ENCODE data around the gene PCF11.
"Not testable (repeated sequence)": the region's sequence is repeated elsewhere in the genome, so short reads cannot be mapped to it uniquely, and the experiment has no call there.

The PCF11 gene

GRCh38 chr11:83192606-83193245, 35.8 kb downstream of the PCF11 start:
- peak; percentile 17 for DNase-seq (ENCODE audit: low read depth)

- peak; percentile 97 for DNase-seq (ENCODE audit: low read depth)
Measured at GRCh38 chr11:83193315-83194280, 36.7 kb downstream of the PCF11 start, which contains the start of gene ANKRD42. Gene ANKRD42, plus strand, starts transcription at chr11:83193712. Its CDS starts 959 bp downstream, at chr11:83194671.

GRCh38 chr11:83194281-83195142, 37.6 kb downstream of the PCF11 start:
- peak; percentile 86 for DNase-seq (ENCODE audit: low read depth)

GRCh38 chr11:83195143-83195466, 38.2 kb downstream of the PCF11 start:
- DNase-seq (ENCODE audit: low read depth) = peak; percentile 22

GRCh38 chr11:83195649-83196048, 38.7 kb downstream of the PCF11 start:
- no peak for DNase-seq (ENCODE audit: low read depth)

- DNase-seq (ENCODE audit: low read depth) = no peak
Measured at GRCh38 chr11:83200035-83200434, 43.1 kb downstream of the PCF11 start.

DNA sequence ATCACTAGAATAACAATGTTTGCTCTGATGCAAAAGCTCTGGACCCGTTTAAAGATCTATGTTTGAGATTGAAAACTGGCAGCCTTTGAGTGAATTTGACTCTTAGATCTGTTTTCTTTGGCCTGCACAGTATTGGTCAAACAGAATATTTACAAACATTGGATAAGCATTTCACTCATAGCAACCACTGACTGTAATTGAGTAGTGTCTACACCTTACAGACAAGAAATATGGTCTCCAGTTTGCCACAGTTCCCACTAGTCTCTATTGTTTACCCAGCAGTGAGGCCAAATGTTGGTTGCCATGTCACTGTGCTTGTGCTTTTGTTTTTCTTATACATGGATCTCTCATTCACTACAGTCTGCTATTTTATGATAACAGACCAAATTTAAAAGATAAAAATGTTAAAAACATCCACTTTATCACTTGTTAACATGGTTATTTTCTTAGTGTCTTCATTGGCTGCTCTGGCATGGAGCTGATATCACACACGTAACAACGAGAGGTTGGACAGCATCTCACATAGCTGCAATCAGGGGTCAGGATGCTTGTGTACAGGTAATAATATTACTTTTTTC, 48.8 kb downstream of the PCF11 start:
- DNase-seq (ENCODE audit: low read depth) = no peak

DNA sequence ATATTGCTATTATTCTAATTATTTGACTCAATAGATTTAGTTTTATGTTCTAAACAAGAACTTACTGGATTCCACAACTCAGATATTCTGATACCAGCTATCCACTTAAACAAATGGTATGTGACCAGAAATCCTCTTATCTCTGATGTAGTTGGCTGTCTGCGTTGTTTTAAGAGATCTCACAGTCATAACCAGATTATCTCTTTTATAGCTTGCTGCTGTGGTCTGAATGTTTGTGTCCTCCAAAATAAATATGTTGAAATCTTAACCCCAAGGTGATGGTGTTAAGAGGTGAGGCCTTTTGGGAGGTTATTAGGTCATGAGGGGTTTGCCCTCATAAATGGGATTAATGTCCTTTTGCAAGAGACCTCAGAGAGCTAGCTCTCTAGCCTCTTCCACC, 49.3 kb downstream of the PCF11 start:
- DNase-seq (ENCODE audit: low read depth) = no peak

GRCh38 chr11:83206771-83207382, 49.9 kb downstream of the PCF11 start:
- not testable (repeated sequence) for DNase-seq (ENCODE audit: low read depth)

GRCh38 chr11:83219095-83219494, 62.2 kb downstream of the PCF11 start:
- DNase-seq (ENCODE audit: low read depth) = peak; percentile 6

DNA sequence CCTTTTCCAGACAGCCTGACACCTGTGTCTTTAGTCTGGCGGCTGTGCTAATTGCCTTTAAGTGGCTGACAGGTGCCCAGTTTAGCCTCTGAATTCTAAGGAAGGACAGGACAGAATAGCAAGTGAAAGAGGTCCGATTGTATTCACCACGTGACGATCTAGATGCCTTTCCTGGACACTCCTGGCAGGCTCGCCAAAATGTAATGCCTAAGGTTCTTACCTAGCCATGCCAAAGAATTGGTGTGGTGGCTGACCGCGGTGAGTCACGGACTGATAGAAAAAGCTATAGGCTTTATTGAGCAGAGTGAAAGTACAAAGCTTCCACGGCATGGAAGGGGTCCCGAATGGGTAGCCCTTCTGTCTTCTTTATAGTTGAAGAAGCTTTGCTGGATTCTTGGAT, 63.3 kb downstream of the PCF11 start:
- DNase-seq (ENCODE audit: low read depth) = no peak

- DNase-seq (ENCODE audit: low read depth) = no peak
Measured at GRCh38 chr11:83221694-83222093, 64.8 kb downstream of the PCF11 start.

GRCh38 chr11:83222499-83222898, 65.6 kb downstream of the PCF11 start:
- DNase-seq (ENCODE audit: low read depth) = peak; percentile 9

GRCh38 chr11:83223457-83223856, 66.5 kb downstream of the PCF11 start:
- DNase-seq (ENCODE audit: low read depth) = no peak

- peak; percentile 9 for DNase-seq (ENCODE audit: low read depth)
Measured at GRCh38 chr11:83235825-83236224, 78.9 kb downstream of the PCF11 start.

Data from EH (cell line).